Astrocyte (in vitro differentiated cells and primary cell): ENCODE results near the gene TMSB10. TPM values are rescaled to one million over a fixed set of nuclear protein-coding genes. Genes with fewer than 3 reads are reported as not detected.
A peak's percentile ranks its signal among the peaks of the same experiment; 100 is the strongest.

Experiments
- DNase-seq: peaks from one replicate; pipeline ENCODE4 v3.0.0-alpha.2; 2010; ENCODE audit warnings: low read depth
- FAIRE-seq: peaks from 2 replicates; lab custom pipeline; 2011; peaks lifted over from hg19 to GRCh38; lab: Jason Lieb, UNC
- H2AFZ ChIP-seq: 2 replicates; pipeline ENCODE4 v1.6.0; 2012; ENCODE audit warnings: low read depth, low read length, inconsistent platforms
- H3K27ac ChIP-seq: 2 replicates; pipeline ENCODE4 v1.5.1; 2011; ENCODE audit warnings: low read depth, low read length, inconsistent platforms
- H3K27me3 ChIP-seq: 2 replicates; pipeline ENCODE4 v1.6.0; 2011; ENCODE audit warnings: low read length, inconsistent platforms; ENCODE audit not compliant: insufficient read depth
- H3K36me3 ChIP-seq: 2 replicates; pipeline ENCODE4 v1.5.1; 2011; ENCODE audit warnings: low read length, inconsistent platforms; ENCODE audit not compliant: insufficient read depth
- H3K4me1 ChIP-seq: 2 replicates; pipeline ENCODE4 v1.5.1; 2011; ENCODE audit warnings: low read length, inconsistent platforms; ENCODE audit not compliant: insufficient read depth
- H3K4me2 ChIP-seq: 2 replicates; pipeline ENCODE4 v1.6.0; 2012; ENCODE audit warnings: low read length, inconsistent platforms
- H3K4me3 ChIP-seq: 2 replicates; pipeline ENCODE4 v1.5.1; 2011; ENCODE audit warnings: low read depth, mild to moderate bottlenecking, low read length, inconsistent platforms; ENCODE audit not compliant: insufficient read depth
- H3K79me2 ChIP-seq: 2 replicates; pipeline ENCODE4 v1.6.0; 2012; ENCODE audit warnings: mild to moderate bottlenecking, low read length, inconsistent platforms; ENCODE audit not compliant: insufficient read depth
- H3K9ac ChIP-seq: 2 replicates; pipeline ENCODE4 v1.6.0; 2012; ENCODE audit warnings: mild to moderate bottlenecking, low read length, inconsistent platforms
- H3K9me3 ChIP-seq: 2 replicates; pipeline ENCODE4 v1.5.1; 2012; ENCODE audit warnings: low read depth, mild to moderate bottlenecking, low read length, inconsistent platforms; ENCODE audit not compliant: insufficient read depth
- H4K20me1 ChIP-seq: 2 replicates; pipeline ENCODE4 v1.6.0; 2012; ENCODE audit warnings: low read length, inconsistent platforms; ENCODE audit not compliant: insufficient read depth
- H3K27ac Mint-ChIP-seq: one replicate; pipeline ENCODE4 v1.8.0; 2021; ENCODE audit warnings: mild to moderate bottlenecking, mixed read lengths; ENCODE audit not compliant: unreplicated experiment
- H3K27me3 Mint-ChIP-seq: one replicate; pipeline ENCODE4 v1.8.0; 2021; ENCODE audit warnings: low read depth, mixed read lengths; ENCODE audit not compliant: unreplicated experiment
- H3K36me3 Mint-ChIP-seq: one replicate; pipeline ENCODE4 v1.8.0; 2021; ENCODE audit warnings: low read depth, mixed read lengths; ENCODE audit not compliant: unreplicated experiment
- H3K4me1 Mint-ChIP-seq: one replicate; pipeline ENCODE4 v1.8.0; 2021; ENCODE audit warnings: low read depth, mixed read lengths; ENCODE audit not compliant: unreplicated experiment
- H3K4me3 Mint-ChIP-seq: one replicate; pipeline ENCODE4 v1.8.0; 2021; ENCODE audit warnings: mild to moderate bottlenecking, moderate library complexity, mixed read lengths; ENCODE audit not compliant: unreplicated experiment
- H3K9me3 Mint-ChIP-seq: one replicate; pipeline ENCODE4 v1.8.0; 2021; ENCODE audit warnings: mild to moderate bottlenecking, mixed read lengths; ENCODE audit not compliant: unreplicated experiment
- EZH2 ChIP-seq: IDR thresholded peaks from 2 replicates; pipeline ENCODE4 v1.6.1; 2012; ENCODE audit warnings: mild to moderate bottlenecking, low read length, inconsistent platforms; ENCODE audit not compliant: insufficient read depth
- total RNA-seq: library from RNA; stranded (reverse); gene quantifications from 2 replicates; pipeline ENCODE4 v1.2.1, GENCODE V29; 2021
- TF ChIP-seq, protein P1 (sequence below): IDR thresholded peaks from 2 replicates; pipeline ENCODE4 v1.5.1; 2011; ENCODE audit warnings: low read depth, mild to moderate bottlenecking, inconsistent platforms, low read length, moderate library complexity; ENCODE audit not compliant: insufficient read depth

Gene TMSB10
- total RNA-seq, 1 donor from 2014 or later, result 3,439 TPM

DNA sequence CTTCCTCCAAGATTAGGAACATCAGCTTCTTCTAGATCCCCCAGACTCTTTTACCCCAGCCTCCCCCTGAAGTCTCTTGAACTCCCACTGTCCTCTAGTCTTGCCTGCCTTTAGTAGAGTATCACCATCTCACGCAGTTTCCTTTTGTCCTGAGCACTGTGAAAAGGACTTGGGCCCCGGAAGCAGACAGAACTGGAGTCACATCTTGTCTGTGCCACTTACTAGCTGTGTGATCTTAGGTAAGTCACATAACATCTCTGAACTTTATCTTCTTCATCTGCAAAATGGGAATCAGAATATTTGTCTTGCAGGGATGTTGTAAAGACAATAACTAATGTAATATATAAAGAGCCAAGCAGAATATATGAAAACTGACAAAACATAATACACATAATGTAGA, 16.1 kb upstream of the TMSB10 start:
- Histone ChIP-seq H3K27ac (no peak overlapping the region), H3K4me1 (peaks cover 7% of the 10 kb centered on the region), H3K79me2 (no peaks in the 10 kb centered on the region), H3K27me3 (no peaks in the 10 kb centered on the region), H2AFZ (no peak overlapping the region), H3K4me3 (no peak overlapping the region), H4K20me1 (no peaks in the 10 kb centered on the region), H3K36me3 (no peaks in the 10 kb centered on the region), H3K9ac (no peak overlapping the region), H3K9me3 (no peaks in the 10 kb centered on the region), H3K4me2 (peak overlapping the region; percentile 71)
- Mint-ChIP-seq H3K27me3 (peaks cover 8% of the 10 kb centered on the region), H3K4me1 (peaks cover 12% of the 10 kb centered on the region), H3K36me3 (no peaks in the 10 kb centered on the region), H3K4me3 (no peak overlapping the region), H3K9me3 (no peaks in the 10 kb centered on the region), H3K27ac (peak overlapping the region; percentile 67)
- FAIRE-seq (no peak), DNase-seq (no peak)
- no peak for TF ChIP-seq EZH2
- TF ChIP-seq, protein P1, sequence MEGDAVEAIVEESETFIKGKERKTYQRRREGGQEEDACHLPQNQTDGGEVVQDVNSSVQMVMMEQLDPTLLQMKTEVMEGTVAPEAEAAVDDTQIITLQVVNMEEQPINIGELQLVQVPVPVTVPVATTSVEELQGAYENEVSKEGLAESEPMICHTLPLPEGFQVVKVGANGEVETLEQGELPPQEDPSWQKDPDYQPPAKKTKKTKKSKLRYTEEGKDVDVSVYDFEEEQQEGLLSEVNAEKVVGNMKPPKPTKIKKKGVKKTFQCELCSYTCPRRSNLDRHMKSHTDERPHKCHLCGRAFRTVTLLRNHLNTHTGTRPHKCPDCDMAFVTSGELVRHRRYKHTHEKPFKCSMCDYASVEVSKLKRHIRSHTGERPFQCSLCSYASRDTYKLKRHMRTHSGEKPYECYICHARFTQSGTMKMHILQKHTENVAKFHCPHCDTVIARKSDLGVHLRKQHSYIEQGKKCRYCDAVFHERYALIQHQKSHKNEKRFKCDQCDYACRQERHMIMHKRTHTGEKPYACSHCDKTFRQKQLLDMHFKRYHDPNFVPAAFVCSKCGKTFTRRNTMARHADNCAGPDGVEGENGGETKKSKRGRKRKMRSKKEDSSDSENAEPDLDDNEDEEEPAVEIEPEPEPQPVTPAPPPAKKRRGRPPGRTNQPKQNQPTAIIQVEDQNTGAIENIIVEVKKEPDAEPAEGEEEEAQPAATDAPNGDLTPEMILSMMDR, result no peak

DNA sequence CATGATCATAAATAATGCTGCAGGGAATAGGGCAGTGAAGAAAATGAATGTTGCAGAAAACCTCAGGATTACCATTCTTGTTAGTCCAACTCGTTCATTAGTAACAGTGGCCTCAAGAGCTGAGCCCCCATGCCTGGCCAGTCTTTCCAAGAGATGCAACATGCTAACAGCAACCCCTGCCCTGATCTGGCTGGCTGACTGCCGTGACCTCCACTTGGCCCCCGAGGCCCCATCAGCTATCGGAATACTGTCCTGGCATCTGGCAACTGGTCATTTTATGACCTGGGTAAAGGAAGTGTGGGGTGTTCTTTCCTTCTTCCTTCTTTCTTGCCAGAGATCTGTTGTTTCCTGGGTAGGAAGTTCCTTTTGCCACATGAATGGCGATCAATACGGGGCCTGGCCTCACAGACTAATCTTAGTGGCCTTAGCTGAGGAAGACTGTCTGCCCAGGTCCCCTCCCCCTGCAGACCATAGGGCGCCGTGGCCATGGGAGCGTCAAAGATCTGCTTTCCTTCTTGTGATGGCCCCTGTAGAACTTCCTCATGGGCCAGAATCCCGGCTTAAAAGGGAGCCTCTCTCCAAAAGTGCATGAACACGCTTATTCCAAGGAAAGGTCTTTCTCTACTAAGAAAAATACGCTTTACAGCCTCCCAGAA, 14.0 kb upstream of the TMSB10 start:
- Histone ChIP-seq H3K9me3 (no peaks in the 10 kb centered on the region), H3K36me3 (no peaks in the 10 kb centered on the region), H3K4me3 (no peak overlapping the region), H2AFZ (no peak overlapping the region), H3K4me1 (peaks cover 16% of the 10 kb centered on the region), H3K9ac (no peak overlapping the region), H3K27ac (no peak overlapping the region), H3K4me2 (no peak overlapping the region), H4K20me1 (no peaks in the 10 kb centered on the region), H3K27me3 (no peaks in the 10 kb centered on the region), H3K79me2 (no peaks in the 10 kb centered on the region)
- no peaks in the 10 kb centered on the region for H3K27me3 Mint-ChIP-seq
- FAIRE-seq (no peak), DNase-seq (no peak)
- no peaks in the 10 kb centered on the region for H3K36me3 Mint-ChIP-seq
- TF ChIP-seq, protein P1, result no peak
- TF ChIP-seq EZH2, result no peak
- H3K4me1 Mint-ChIP-seq, result peaks cover 24% of the 10 kb centered on the region
- no peaks in the 10 kb centered on the region for H3K9me3 Mint-ChIP-seq
- H3K4me3 Mint-ChIP-seq, result no peak overlapping the region
- H3K27ac Mint-ChIP-seq, result no peak overlapping the region

DNA sequence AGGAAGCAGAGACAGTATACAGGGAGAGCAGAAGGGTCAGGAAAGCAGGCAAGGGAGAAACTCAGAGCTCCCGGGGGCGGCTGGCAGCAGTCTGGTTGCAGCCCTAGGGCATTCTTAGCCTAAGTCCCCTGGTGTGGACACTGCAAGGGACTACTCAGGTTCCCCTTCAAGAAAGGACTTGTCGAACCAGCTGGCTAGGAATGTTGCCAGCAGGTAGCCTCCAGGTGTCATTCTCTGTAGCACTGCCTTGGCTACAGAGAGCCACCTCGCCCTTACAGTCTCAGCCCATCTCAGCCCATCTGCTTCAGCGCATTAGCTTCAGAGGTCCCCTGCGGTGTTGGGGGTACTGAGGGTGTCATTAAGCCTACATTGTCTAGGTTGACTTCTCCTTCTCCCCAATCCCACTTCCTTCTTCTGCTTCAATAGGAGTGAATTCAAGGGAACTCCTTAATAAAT, 11.3 kb upstream of the TMSB10 start:
- FAIRE-seq (no peak), DNase-seq (no peak)
- Mint-ChIP-seq H3K4me1 (peaks cover 31% of the 10 kb centered on the region), H3K27ac (no peak overlapping the region), H3K27me3 (no peaks in the 10 kb centered on the region), H3K36me3 (no peaks in the 10 kb centered on the region), H3K9me3 (no peaks in the 10 kb centered on the region), H3K4me3 (no peak overlapping the region)
- Histone ChIP-seq H2AFZ (no peak overlapping the region), H3K4me2 (no peak overlapping the region), H4K20me1 (no peaks in the 10 kb centered on the region), H3K4me3 (no peak overlapping the region), H3K9me3 (no peaks in the 10 kb centered on the region), H3K9ac (no peak overlapping the region), H3K27me3 (no peaks in the 10 kb centered on the region), H3K36me3 (no peaks in the 10 kb centered on the region), H3K27ac (no peak overlapping the region), H3K4me1 (peaks cover 24% of the 10 kb centered on the region), H3K79me2 (no peaks in the 10 kb centered on the region)
- TF ChIP-seq EZH2, result no peak
